ENCODE data around the gene PRH1.

The PRH1 gene

GRCh38 chr12:10889226-10889625, 5.2 kb upstream of the PRH1 start:
- Histone ChIP-seq H3K4me2 (ENCODE audit: low read depth, low read length, poor library complexity, severe bottlenecking) (no peak overlapping the region), H3K27ac (ENCODE audit: low read depth, low read length) (no peak overlapping the region), H3K79me2 (ENCODE audit: insufficient read depth, low read length) (no peaks in the 10 kb centered on the region), H3K36me3 (ENCODE audit: low read length) (no peaks in the 10 kb centered on the region), H4K20me1 (ENCODE audit: low read depth, low read length) (no peaks in the 10 kb centered on the region), H3K27me3 (ENCODE audit: low read length) (no peaks in the 10 kb centered on the region), H3K9me3 (ENCODE audit: insufficient read depth, low read length) (no peaks in the 10 kb centered on the region), H3K9ac (ENCODE audit: low read length) (no peak overlapping the region), H3F3A (ENCODE audit: insufficient read depth) (no peaks in the 10 kb centered on the region), H3K9me2 (replicated peaks; ENCODE audit: insufficient read depth, low read length) (no peaks in the 10 kb centered on the region), H2AFZ (ENCODE audit: low read depth, low read length, severe bottlenecking) (no peak overlapping the region), H3K4me3 (ENCODE audit: insufficient read depth, low read length, poor library complexity, severe bottlenecking) (no peak overlapping the region)
- TF ChIP-seq EZH2phosphoT487 (conservative IDR thresholded peaks at IDR 0.05; ENCODE audit: low read length) (no peak), CTCF (IDR thresholded peaks at IDR 0.05; ENCODE audit: insufficient read depth, low read length, poor library complexity, severe bottlenecking) (no peak)

- Histone ChIP-seq H2AFZ (ENCODE audit: low read depth, low read length, severe bottlenecking) (no peak overlapping the region), H3K4me2 (ENCODE audit: low read depth, low read length, poor library complexity, severe bottlenecking) (no peak overlapping the region), H3K79me2 (ENCODE audit: insufficient read depth, low read length) (no peaks in the 10 kb centered on the region), H3K4me3 (ENCODE audit: insufficient read depth, low read length, poor library complexity, severe bottlenecking) (no peak overlapping the region), H3K9ac (ENCODE audit: low read length) (no peak overlapping the region), H4K20me1 (ENCODE audit: low read depth, low read length) (no peaks in the 10 kb centered on the region), H3K9me3 (ENCODE audit: insufficient read depth, low read length) (no peaks in the 10 kb centered on the region), H3K9me2 (replicated peaks; ENCODE audit: insufficient read depth, low read length) (no peaks in the 10 kb centered on the region), H3K27me3 (ENCODE audit: low read length) (no peaks in the 10 kb centered on the region), H3K27ac (ENCODE audit: low read depth, low read length) (no peak overlapping the region), H3K36me3 (ENCODE audit: low read length) (no peaks in the 10 kb centered on the region), H3F3A (ENCODE audit: insufficient read depth) (no peaks in the 10 kb centered on the region)
- no peak for TF ChIP-seq CTCF (IDR thresholded peaks at IDR 0.05; ENCODE audit: insufficient read depth, low read length, poor library complexity, severe bottlenecking)
- no peak for TF ChIP-seq EZH2phosphoT487 (conservative IDR thresholded peaks at IDR 0.05; ENCODE audit: low read length)
Observed at GRCh38 chr12:10873378-10873777, 10.7 kb downstream of the PRH1 start.

GRCh38 chr12:10867381-10867780, 16.7 kb downstream of the PRH1 start:
- Histone ChIP-seq H3K4me2 (ENCODE audit: low read depth, low read length, poor library complexity, severe bottlenecking) (no peak overlapping the region), H3F3A (ENCODE audit: insufficient read depth) (no peaks in the 10 kb centered on the region), H3K27me3 (ENCODE audit: low read length) (no peaks in the 10 kb centered on the region), H3K36me3 (ENCODE audit: low read length) (no peaks in the 10 kb centered on the region), H3K4me3 (ENCODE audit: insufficient read depth, low read length, poor library complexity, severe bottlenecking) (no peak overlapping the region), H3K9me2 (replicated peaks; ENCODE audit: insufficient read depth, low read length) (no peaks in the 10 kb centered on the region), H3K9me3 (ENCODE audit: insufficient read depth, low read length) (no peaks in the 10 kb centered on the region), H3K79me2 (ENCODE audit: insufficient read depth, low read length) (no peaks in the 10 kb centered on the region), H3K9ac (ENCODE audit: low read length) (no peak overlapping the region), H3K27ac (ENCODE audit: low read depth, low read length) (no peak overlapping the region), H2AFZ (ENCODE audit: low read depth, low read length, severe bottlenecking) (no peak overlapping the region), H4K20me1 (ENCODE audit: low read depth, low read length) (no peaks in the 10 kb centered on the region)
- TF ChIP-seq CTCF (IDR thresholded peaks at IDR 0.05; ENCODE audit: insufficient read depth, low read length, poor library complexity, severe bottlenecking) (no peak), EZH2phosphoT487 (conservative IDR thresholded peaks at IDR 0.05; ENCODE audit: low read length) (no peak)

All from SU-DHL-6 (cell line).